ENCODE data around the gene ANKH. TPM values are rescaled to one million over a fixed set of nuclear protein-coding genes. Genes with fewer than 3 reads are reported as not detected.

Gene ANKH
- polyA plus RNA-seq, 4 donors = 12.3 to 21.0 (median 13.9) TPM

Other genes with a start within 250 kb of the ANKH start
- 10 to 100 TPM; 19.2 to 24.5 (median 23.0) TPM for gene OTULIN, start 207.1 kb downstream of the ANKH start, polyA plus RNA-seq (ENCODE audit: insufficient read length in 4 of 4)